C4-2B (cell line): ENCODE data around the gene GATAD2A.

Source experiments
- CTCF ChIP-seq: fragments of 450-650 bp; conservative IDR thresholded peaks from 2 replicates; pipeline ENCODE4 v1.5.1; 2017; ENCODE audit warnings: mild to moderate bottlenecking
- ZFX ChIP-seq: fragments of 450-650 bp; IDR thresholded peaks from 2 replicates; pipeline ENCODE4 v1.6.1; 2017

DNA sequence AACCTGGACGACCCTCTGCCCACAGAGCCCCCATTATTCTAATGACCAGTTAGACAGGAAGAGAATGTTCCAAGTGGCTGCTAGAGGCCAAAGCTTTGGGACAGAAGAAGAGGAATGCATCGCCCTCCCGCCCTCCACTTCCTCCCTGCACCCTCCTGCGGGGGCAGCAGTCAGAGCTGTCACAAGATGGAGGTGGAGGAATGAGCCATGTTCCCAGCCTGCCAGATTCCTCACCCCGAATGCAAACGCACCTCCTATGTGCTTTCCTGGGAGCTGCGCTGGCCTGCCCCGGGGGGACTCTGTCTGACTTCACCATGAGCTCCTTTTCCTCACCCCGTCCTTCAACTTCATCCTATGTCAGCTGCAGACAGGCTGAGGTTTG is 124.9 kb downstream of the GATAD2A start:
- no peak for TF ChIP-seq CTCF
- TF ChIP-seq ZFX: no peak
